ENCODE data around the gene PSME4.

Gene PSME4

DNA sequence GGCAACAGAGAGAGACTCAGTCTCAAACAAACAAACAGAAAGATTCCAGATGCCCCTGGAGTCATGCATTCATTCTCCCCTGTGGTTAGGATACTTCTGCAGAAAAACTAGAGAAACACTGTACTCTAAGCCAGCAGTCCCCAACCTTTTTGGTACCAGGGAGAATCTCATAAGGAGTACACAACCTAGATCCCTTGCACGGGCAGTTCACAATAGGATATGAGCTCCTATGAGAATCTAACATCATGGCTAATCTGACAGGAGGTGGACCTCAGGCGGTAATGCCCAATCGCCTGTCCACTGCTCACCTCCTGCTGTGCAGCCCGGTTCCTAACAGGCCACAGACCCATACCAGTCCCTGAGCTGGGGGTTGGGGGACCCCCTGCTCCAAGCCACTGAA is 18.3 kb downstream of the PSME4 start:
- DNase-seq: no peak
- peaks cover 13% of the 10 kb centered on the region for H3K36me3 ChIP-seq
- H3K9me3 ChIP-seq (ENCODE audit: severe bottlenecking): no peaks in the 10 kb centered on the region
- no peak overlapping the region for H3K4me3 ChIP-seq (ENCODE audit: low read depth, low read length)
- H3K27me3 ChIP-seq (ENCODE audit: insufficient read depth, low read depth, severe bottlenecking): no peaks in the 10 kb centered on the region
- TF ChIP-seq, protein P1, sequence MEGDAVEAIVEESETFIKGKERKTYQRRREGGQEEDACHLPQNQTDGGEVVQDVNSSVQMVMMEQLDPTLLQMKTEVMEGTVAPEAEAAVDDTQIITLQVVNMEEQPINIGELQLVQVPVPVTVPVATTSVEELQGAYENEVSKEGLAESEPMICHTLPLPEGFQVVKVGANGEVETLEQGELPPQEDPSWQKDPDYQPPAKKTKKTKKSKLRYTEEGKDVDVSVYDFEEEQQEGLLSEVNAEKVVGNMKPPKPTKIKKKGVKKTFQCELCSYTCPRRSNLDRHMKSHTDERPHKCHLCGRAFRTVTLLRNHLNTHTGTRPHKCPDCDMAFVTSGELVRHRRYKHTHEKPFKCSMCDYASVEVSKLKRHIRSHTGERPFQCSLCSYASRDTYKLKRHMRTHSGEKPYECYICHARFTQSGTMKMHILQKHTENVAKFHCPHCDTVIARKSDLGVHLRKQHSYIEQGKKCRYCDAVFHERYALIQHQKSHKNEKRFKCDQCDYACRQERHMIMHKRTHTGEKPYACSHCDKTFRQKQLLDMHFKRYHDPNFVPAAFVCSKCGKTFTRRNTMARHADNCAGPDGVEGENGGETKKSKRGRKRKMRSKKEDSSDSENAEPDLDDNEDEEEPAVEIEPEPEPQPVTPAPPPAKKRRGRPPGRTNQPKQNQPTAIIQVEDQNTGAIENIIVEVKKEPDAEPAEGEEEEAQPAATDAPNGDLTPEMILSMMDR (IDR thresholded peaks at IDR 0.05; ENCODE audit: low read depth, low read length): no peak
- no peak overlapping the region for H3K27ac ChIP-seq

DNA sequence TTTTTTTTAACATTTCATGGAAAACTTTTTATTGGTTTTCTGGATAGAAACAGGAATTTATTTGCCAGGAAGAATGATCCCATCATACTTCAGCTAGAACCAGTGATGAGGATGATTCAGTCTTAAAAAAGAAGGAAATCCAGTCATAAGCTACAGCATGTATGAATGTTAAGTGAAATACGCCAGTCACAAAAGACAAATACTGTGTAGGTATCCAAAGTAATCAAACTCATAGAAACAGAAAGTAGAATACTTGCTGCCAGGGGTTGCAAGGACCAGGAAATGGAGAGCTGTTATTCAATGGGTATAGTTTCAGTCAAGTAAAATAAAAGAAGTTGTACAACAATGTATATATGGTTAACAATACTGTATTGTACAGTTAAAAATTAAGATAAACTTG is 21.3 kb downstream of the PSME4 start:
- H3K4me3 ChIP-seq (ENCODE audit: low read depth, low read length): no peak overlapping the region
- DNase-seq: no peak
- TF ChIP-seq, protein P1 (IDR thresholded peaks at IDR 0.05; ENCODE audit: low read depth, low read length): no peak

DNA sequence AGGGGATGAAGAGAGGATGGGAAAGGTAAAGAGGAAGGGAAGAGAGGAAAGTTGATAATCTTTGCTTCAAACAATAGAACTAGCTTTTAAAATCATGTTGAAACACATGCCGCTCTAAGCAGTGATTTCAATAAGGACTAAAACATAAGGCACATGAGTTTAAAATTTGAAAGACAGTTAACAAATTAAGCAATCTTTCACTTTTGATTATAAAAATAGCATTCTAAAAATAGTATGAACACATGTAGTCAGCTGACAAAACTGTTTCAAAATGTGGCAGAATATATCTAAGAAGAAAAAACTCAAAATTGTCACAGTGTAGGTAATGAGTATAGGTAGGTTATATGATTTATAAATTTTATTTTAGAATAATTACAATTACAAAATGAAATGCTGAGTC is 25.3 kb downstream of the PSME4 start:
- no peak for DNase-seq
- no peaks in the 10 kb centered on the region for H3K9me3 ChIP-seq (ENCODE audit: severe bottlenecking)
- H3K4me3 ChIP-seq (ENCODE audit: low read depth, low read length): no peak overlapping the region
- peaks cover 36% of the 10 kb centered on the region for H3K36me3 ChIP-seq
- H3K27me3 ChIP-seq (ENCODE audit: insufficient read depth, low read depth, severe bottlenecking): no peaks in the 10 kb centered on the region
- no peak overlapping the region for H3K27ac ChIP-seq
- TF ChIP-seq, protein P1 (IDR thresholded peaks at IDR 0.05; ENCODE audit: low read depth, low read length): no peak

More for the DNA sequence above, 21.3 kb downstream of the PSME4 start:
- Histone ChIP-seq H3K27ac (no peak overlapping the region), H3K36me3 (peaks cover 30% of the 10 kb centered on the region), H3K9me3 (ENCODE audit: severe bottlenecking) (no peaks in the 10 kb centered on the region), H3K27me3 (ENCODE audit: insufficient read depth, low read depth, severe bottlenecking) (no peaks in the 10 kb centered on the region)

DNA sequence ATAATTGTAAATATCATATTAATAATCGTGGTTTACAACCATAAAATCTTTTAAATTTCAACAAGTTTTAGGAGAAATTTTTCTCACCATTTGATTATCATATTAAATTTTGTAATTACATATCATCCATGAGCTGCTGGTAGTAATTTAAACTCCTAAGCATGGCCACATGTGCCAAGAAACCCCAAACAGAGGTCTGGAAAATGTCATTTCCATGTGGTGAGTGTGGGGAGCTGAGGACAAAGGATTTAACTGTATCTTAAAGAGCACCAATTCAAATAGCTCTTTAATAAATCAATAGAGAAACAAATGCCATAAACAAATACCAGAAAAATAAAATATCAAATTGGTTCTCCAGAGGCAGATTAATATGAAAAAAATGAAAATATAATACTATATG is 26.3 kb downstream of the PSME4 start:
- no peaks in the 10 kb centered on the region for H3K27me3 ChIP-seq (ENCODE audit: insufficient read depth, low read depth, severe bottlenecking)
- TF ChIP-seq, protein P1 (IDR thresholded peaks at IDR 0.05; ENCODE audit: low read depth, low read length): no peak
- no peak overlapping the region for H3K4me3 ChIP-seq (ENCODE audit: low read depth, low read length)
- no peak overlapping the region for H3K27ac ChIP-seq
- peaks cover 36% of the 10 kb centered on the region for H3K36me3 ChIP-seq
- no peaks in the 10 kb centered on the region for H3K9me3 ChIP-seq (ENCODE audit: severe bottlenecking)
- DNase-seq: no peak

DNA sequence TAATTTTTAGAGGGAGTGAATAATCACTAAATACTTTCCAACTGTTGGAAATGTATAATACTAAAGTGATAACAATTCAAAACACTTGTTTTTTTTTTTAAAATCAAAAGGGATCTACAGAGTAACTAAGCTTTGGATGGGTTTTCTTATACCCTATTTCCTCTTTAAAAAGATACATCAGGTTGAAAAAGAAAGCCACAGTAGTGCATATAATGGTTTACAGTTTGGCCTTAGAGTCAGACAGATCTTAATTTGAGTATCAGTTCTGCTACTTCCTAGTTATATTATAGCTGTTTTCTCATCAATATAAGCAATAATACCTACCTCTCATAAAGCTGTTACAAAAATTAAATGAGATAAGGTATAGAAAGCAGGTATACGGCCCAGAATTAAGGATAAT is 28.5 kb downstream of the PSME4 start:
- Histone ChIP-seq H3K4me3 (ENCODE audit: low read depth, low read length) (no peak overlapping the region), H3K9me3 (ENCODE audit: severe bottlenecking) (no peaks in the 10 kb centered on the region), H3K27me3 (ENCODE audit: insufficient read depth, low read depth, severe bottlenecking) (no peaks in the 10 kb centered on the region), H3K27ac (no peak overlapping the region), H3K36me3 (peaks cover 28% of the 10 kb centered on the region)
- no peak for DNase-seq
- TF ChIP-seq, protein P1 (IDR thresholded peaks at IDR 0.05; ENCODE audit: low read depth, low read length): no peak

DNA sequence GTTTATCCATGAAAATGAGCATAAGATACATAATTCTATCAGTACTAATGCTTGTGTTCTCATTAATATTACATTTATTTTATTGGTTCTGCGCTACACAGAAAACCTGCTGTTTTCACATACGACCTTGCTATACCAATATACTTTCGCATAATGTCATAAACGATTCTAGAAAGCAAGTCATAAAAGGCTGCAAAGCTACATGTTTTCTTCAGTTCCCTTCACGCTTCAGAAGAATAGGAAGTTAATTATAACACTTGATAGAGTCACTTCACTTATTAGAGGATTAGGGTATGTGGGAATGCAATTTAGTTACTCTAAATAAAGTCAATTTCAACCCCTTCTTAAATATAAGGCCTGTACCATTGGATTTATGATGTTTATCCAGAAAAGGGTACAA is 29.0 kb downstream of the PSME4 start:
- DNase-seq: no peak
- Histone ChIP-seq H3K27me3 (ENCODE audit: insufficient read depth, low read depth, severe bottlenecking) (no peaks in the 10 kb centered on the region), H3K36me3 (peaks cover 27% of the 10 kb centered on the region), H3K9me3 (ENCODE audit: severe bottlenecking) (no peaks in the 10 kb centered on the region), H3K27ac (no peak overlapping the region), H3K4me3 (ENCODE audit: low read depth, low read length) (no peak overlapping the region)
- TF ChIP-seq, protein P1 (IDR thresholded peaks at IDR 0.05; ENCODE audit: low read depth, low read length): no peak

All from WERI-Rb-1 (cell line).